ENCODE results near the gene SLC6A6.
"Not testable (repeated sequence)": the region's sequence is repeated elsewhere in the genome, so short reads cannot be mapped to it uniquely, and the experiment has no call there.

The SLC6A6 gene

DNA sequence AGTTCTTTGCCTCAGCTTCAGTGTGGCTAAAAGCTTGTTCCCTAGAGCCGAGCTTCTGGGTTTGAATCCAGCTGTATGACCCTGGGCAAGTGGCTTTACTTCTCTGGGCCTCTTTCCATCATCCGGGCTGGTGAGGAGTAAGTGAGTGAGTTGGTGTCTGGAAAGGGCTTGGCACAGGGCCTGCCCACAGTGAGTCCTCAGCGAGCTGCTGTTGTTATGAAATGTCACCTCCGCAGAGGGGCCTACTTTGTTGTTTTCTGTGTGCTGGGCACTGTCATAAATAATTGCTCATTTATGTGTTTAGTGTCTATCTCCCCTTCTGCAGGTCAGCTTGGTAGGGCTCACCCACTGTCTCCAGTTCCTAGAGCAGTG lies 31.7 kb downstream of the SLC6A6 start:
- Histone ChIP-seq H3K27me3 (ENCODE audit: control insufficient read depth, insufficient read depth, low read length) (no peaks in the 10 kb centered on the region), H3K4me1 (ENCODE audit: control insufficient read depth, insufficient read depth, low read length) (peaks cover 55% of the 10 kb centered on the region), H3K9ac (ENCODE audit: low read depth, low read length) (no peak overlapping the region), H3K4me3 (ENCODE audit: low read length) (no peak overlapping the region), H3K9me3 (replicated peaks; ENCODE audit: low read length) (no peaks in the 10 kb centered on the region), H3K4me2 (ENCODE audit: low read length) (peak overlapping the region; percentile 12), H3K36me3 (ENCODE audit: insufficient read depth, low read length) (no peaks in the 10 kb centered on the region)

DNA sequence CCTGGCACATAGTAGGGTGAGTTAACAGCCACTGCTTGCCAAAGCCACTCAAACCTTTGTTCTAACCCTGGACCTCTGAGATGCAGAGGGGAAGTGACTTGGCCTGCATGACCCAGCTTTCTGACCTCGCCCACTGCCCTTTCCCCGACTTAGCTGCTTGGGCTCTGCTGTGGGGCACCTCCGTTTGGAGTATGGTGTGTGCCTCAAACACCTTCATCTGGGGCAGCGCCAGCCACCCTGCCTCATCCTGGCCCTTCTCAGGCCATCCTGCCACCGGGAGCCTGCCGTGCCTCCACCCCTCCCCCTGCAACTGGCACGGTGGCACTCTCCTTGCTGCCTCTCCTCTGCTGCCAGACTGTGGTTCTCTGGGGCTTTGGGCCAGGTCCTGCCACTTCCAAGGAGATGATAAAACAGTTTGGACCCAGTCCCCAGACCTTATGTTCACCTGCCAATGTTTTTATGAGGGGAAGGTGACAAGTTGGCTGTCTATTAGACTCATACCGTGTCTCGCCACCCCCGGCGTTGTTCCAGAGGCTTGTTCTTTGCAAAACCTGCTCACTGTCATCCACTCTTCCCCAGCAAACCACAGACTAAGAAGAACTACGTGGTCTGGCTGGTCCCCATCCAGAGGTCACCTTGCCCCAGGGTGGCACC lies 32.2 kb downstream of the SLC6A6 start:
- Histone ChIP-seq H3K9ac (ENCODE audit: low read depth, low read length) (no peak overlapping the region), H3K4me2 (ENCODE audit: low read length) (peak overlapping the region; percentile 12), H3K4me3 (ENCODE audit: low read length) (no peak overlapping the region), H3K9me3 (replicated peaks; ENCODE audit: low read length) (no peaks in the 10 kb centered on the region), H3K4me1 (ENCODE audit: control insufficient read depth, insufficient read depth, low read length) (peaks cover 58% of the 10 kb centered on the region), H3K36me3 (ENCODE audit: insufficient read depth, low read length) (no peaks in the 10 kb centered on the region), H3K27me3 (ENCODE audit: control insufficient read depth, insufficient read depth, low read length) (no peaks in the 10 kb centered on the region)

DNA sequence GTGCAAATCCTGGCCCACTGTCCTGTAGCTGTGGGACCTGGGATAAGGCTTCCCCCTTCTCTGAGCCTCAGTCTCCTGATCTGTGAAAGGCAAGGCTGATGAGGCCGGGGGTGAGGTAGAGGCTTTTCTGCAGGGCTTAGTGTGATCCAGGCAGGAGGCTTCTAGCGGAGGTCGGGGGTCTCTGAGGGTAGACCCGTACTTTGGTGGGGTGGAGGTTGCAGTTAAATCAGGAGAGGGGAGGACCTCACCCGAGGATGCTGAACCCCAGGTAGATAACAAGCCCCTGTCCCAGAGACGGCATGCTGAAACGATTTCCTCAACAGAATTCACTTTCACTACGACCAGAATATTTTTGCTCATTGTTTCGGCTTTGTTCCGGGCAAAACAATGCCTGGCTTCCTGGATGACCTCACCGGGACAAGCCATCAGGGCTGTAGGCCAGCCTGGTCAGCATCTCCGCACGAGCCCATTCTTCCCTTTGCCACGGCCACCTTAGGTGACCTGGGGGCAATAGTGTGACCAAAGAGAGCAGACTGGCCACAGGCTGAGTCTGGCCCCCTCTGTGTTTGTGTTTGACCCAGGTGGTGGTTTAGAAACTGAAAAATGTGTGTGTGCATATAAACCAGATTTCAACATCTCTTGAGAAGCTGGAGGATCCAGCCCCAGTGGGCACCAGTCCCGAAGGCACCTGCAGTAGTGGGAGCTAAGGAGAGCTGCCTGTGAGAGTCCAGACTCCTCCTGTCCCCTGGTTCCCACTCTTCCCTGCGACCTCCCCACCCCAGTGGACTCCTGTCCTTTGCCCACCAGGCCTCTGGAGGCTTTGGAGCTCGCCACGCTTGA lies 33.0 kb downstream of the SLC6A6 start:
- Histone ChIP-seq H3K27me3 (ENCODE audit: control insufficient read depth, insufficient read depth, low read length) (no peaks in the 10 kb centered on the region), H3K9ac (ENCODE audit: low read depth, low read length) (no peak overlapping the region), H3K36me3 (ENCODE audit: insufficient read depth, low read length) (no peaks in the 10 kb centered on the region), H3K4me3 (ENCODE audit: low read length) (no peak overlapping the region), H3K4me2 (ENCODE audit: low read length) (peak overlapping the region; percentile 12), H3K9me3 (replicated peaks; ENCODE audit: low read length) (no peaks in the 10 kb centered on the region), H3K4me1 (ENCODE audit: control insufficient read depth, insufficient read depth, low read length) (peaks cover 66% of the 10 kb centered on the region)

DNA sequence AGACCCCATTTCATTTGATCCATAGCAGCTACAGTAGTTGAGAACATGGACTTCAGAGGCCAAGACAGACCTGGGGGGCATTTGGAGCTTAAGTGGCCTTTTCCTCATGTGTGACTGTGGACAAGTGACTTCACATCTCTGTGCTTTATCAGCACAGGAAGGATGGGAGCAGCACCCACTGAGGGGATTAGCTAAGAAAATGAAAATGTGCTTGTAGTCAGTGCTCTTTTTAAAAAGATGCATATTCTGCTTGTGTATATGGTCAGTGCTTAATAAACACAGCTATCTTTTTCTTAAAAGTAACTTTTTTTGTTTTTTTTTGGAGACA lies 34.5 kb downstream of the SLC6A6 start:
- no peaks in the 10 kb centered on the region for H3K9me3 ChIP-seq (replicated peaks; ENCODE audit: low read length)
- no peak overlapping the region for H3K4me2 ChIP-seq (ENCODE audit: low read length)
- H3K4me1 ChIP-seq (ENCODE audit: control insufficient read depth, insufficient read depth, low read length): peaks cover 72% of the 10 kb centered on the region
- no peak overlapping the region for H3K9ac ChIP-seq (ENCODE audit: low read depth, low read length)
- H3K36me3 ChIP-seq (ENCODE audit: insufficient read depth, low read length): no peaks in the 10 kb centered on the region
- no peaks in the 10 kb centered on the region for H3K27me3 ChIP-seq (ENCODE audit: control insufficient read depth, insufficient read depth, low read length)
- no peak overlapping the region for H3K4me3 ChIP-seq (ENCODE audit: low read length)

DNA sequence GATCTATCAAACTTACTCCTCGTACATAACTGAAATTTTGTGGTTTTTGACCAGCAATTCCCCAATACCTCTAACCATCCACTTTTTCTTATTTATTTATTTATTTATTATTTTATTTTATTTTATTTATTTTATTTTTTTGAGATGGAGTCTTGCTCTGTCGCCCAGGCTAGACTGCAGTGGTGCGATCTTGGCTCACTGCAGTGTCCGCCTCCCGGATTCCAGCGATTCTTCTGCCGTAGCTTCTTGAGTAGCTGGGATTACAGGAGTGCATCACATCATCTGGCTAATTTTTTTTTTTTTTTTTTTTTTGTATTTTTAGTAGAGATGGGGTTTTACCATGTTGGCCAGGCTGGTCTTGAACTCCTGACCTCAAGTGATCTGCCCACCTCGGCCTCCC lies 35.3 kb downstream of the SLC6A6 start:
- not testable (repeated sequence) for H3K4me3 ChIP-seq (ENCODE audit: low read length); H3K9ac ChIP-seq (ENCODE audit: low read depth, low read length)
- H3K4me1 ChIP-seq (ENCODE audit: control insufficient read depth, insufficient read depth, low read length): peaks cover 66% of the 10 kb centered on the region

DNA sequence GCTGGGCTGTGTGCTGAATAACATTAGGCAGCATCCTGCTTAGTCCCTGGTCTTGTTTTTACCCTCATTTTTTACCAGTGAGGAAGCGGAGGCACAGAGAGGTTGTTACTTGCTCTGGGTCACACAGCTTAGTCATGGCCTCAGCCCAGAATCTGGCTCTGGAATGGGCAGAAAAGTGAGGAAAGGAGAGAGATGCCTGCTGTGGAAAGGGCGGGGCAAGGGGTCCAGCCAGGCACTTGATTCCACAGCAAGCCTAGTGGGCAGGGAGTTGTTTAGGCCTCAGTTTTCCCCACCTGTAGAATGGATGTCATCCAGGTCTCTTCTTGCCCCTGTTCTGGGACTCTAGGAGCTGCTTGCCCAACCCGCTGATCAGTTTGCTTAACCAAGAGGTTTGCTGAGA lies 35.9 kb downstream of the SLC6A6 start:
- Histone ChIP-seq H3K27me3 (ENCODE audit: control insufficient read depth, insufficient read depth, low read length) (no peaks in the 10 kb centered on the region), H3K36me3 (ENCODE audit: insufficient read depth, low read length) (no peaks in the 10 kb centered on the region), H3K4me3 (ENCODE audit: low read length) (no peak overlapping the region), H3K9ac (ENCODE audit: low read depth, low read length) (no peak overlapping the region), H3K9me3 (replicated peaks; ENCODE audit: low read length) (no peaks in the 10 kb centered on the region), H3K4me2 (ENCODE audit: low read length) (no peak overlapping the region), H3K4me1 (ENCODE audit: control insufficient read depth, insufficient read depth, low read length) (peaks cover 60% of the 10 kb centered on the region)

More for the DNA sequence above, 35.3 kb downstream of the SLC6A6 start:
- not testable (repeated sequence) for H3K36me3 ChIP-seq (ENCODE audit: insufficient read depth, low read length); H3K9me3 ChIP-seq (replicated peaks; ENCODE audit: low read length); H3K27me3 ChIP-seq (ENCODE audit: control insufficient read depth, insufficient read depth, low read length); H3K4me2 ChIP-seq (ENCODE audit: low read length)

DNA sequence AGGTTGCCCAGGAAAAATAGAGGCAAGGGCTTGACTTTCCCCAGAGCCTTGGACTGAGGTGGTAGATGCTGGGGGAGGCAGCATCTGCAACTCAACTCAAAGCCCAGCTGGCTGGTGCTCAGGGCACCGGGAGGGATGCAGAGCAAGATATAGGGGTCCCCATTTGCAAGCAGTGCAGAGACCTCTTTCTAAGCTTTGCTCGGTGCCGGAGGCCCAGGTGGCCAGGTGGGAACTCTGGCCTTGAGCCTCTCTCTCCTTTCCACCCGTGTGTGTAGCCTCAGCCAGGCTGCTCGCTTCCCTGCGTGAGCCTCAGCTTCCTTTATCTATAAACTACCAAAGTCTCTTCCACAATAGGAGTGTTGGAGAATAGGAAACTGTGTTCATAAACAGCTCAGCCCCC lies 36.5 kb downstream of the SLC6A6 start:
- H3K4me3 ChIP-seq (ENCODE audit: low read length): no peak overlapping the region
- H3K27me3 ChIP-seq (ENCODE audit: control insufficient read depth, insufficient read depth, low read length): no peaks in the 10 kb centered on the region
- peak overlapping the region; percentile 16 for H3K4me2 ChIP-seq (ENCODE audit: low read length)
- no peaks in the 10 kb centered on the region for H3K9me3 ChIP-seq (replicated peaks; ENCODE audit: low read length)
- peaks cover 54% of the 10 kb centered on the region for H3K4me1 ChIP-seq (ENCODE audit: control insufficient read depth, insufficient read depth, low read length)
- H3K36me3 ChIP-seq (ENCODE audit: insufficient read depth, low read length): no peaks in the 10 kb centered on the region
- H3K9ac ChIP-seq (ENCODE audit: low read depth, low read length): no peak overlapping the region

DNA sequence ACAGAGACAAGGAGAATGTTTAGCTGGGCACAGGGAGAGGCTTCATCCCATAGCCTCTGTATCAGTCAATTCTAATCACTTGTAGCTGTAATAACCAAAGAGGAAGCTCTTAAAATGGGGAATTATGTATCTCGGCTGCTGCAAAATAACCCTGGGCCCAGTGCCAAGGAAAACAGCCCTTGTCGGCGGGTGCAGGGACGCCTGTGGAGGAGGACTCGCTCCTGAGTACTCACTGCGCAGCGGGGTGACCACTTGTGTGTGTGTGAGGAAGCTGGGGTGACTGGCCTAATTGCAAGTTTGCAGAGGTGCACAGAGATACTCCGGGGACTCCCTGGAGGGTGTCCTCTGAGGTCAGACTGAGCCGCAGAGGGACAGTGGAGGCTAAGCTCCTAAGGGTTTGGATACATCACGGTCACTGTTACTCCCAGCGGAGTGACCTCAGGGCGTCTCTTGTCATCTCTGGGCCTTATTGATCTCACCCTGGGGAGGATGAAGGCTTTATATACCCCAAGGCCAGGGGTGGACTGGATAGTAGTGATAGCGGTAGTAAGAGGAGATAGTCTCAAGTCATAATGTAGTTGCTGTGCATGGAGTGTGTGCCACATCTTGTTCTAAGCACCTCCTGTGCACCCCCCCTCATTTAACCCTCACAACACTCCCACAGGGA lies 37.2 kb downstream of the SLC6A6 start:
- peaks cover 47% of the 10 kb centered on the region for H3K4me1 ChIP-seq (ENCODE audit: control insufficient read depth, insufficient read depth, low read length)

DNA sequence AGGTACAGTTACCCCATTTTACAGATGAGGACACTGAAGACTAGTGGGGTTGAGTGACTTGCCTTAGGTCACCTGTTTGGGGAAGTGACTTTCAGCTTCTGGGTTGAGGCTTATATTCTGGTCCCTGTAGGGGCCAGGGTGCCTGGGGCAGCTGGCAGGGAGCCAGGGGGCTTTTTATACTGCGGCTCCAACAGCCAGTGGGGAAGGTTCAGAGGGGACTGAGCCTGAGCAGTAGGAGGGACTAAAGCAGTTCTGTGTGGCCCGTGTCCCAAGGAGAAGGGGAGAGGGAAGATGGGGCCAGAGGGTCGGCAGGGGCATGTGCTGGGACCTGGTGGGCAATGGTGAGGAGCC lies 37.7 kb downstream of the SLC6A6 start:
- Histone ChIP-seq H3K4me1 (ENCODE audit: control insufficient read depth, insufficient read depth, low read length) (peaks cover 42% of the 10 kb centered on the region), H3K9ac (ENCODE audit: low read depth, low read length) (no peak overlapping the region), H3K4me2 (ENCODE audit: low read length) (no peak overlapping the region), H3K36me3 (ENCODE audit: insufficient read depth, low read length) (no peaks in the 10 kb centered on the region), H3K27me3 (ENCODE audit: control insufficient read depth, insufficient read depth, low read length) (no peaks in the 10 kb centered on the region), H3K9me3 (replicated peaks; ENCODE audit: low read length) (no peaks in the 10 kb centered on the region), H3K4me3 (ENCODE audit: low read length) (no peak overlapping the region)

More for the DNA sequence above, 37.2 kb downstream of the SLC6A6 start:
- Histone ChIP-seq H3K9me3 (replicated peaks; ENCODE audit: low read length) (no peaks in the 10 kb centered on the region), H3K4me2 (ENCODE audit: low read length) (peak overlapping the region; percentile 16), H3K27me3 (ENCODE audit: control insufficient read depth, insufficient read depth, low read length) (no peaks in the 10 kb centered on the region), H3K9ac (ENCODE audit: low read depth, low read length) (no peak overlapping the region), H3K36me3 (ENCODE audit: insufficient read depth, low read length) (no peaks in the 10 kb centered on the region), H3K4me3 (ENCODE audit: low read length) (no peak overlapping the region)

DNA sequence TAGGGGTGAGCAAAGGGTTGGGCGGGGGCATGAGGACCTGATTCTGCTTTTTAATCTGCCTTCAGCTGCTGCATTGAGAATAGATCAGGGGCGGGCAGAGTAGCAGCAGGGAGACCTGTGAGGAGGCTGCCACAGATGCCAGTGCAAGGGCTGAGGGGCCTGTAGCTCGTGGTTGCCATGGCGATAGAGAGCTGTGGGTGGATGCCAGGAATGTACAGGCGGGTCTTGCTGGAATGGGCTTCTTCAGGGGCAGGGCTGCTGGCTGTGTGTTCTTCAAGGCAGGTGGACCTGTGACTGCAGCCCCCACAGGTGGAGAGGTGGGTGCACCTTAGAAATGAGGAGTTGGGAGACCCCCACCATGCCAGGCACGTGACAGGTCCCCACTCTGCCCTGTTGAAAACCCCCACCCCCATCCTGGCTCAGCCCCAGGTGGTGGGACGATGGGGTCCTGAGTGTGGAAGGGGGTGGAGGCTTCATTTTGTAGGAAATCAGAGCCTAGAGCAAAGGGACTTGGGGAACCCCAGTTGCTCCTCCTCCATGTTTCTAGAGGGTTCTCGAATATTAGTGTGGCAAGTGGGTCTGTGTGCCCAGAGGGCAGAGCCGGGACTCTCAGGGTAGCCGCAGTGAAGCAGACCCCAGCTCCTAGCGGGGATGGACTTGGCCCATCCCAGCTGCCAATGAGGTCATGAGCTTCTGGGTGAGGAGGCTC lies 38.3 kb downstream of the SLC6A6 start:
- Histone ChIP-seq H3K9ac (ENCODE audit: low read depth, low read length) (no peak overlapping the region), H3K4me2 (ENCODE audit: low read length) (no peak overlapping the region), H3K4me1 (ENCODE audit: control insufficient read depth, insufficient read depth, low read length) (peaks cover 37% of the 10 kb centered on the region), H3K4me3 (ENCODE audit: low read length) (no peak overlapping the region), H3K36me3 (ENCODE audit: insufficient read depth, low read length) (peaks cover 3% of the 10 kb centered on the region), H3K27me3 (ENCODE audit: control insufficient read depth, insufficient read depth, low read length) (no peaks in the 10 kb centered on the region), H3K9me3 (replicated peaks; ENCODE audit: low read length) (no peaks in the 10 kb centered on the region)

DNA sequence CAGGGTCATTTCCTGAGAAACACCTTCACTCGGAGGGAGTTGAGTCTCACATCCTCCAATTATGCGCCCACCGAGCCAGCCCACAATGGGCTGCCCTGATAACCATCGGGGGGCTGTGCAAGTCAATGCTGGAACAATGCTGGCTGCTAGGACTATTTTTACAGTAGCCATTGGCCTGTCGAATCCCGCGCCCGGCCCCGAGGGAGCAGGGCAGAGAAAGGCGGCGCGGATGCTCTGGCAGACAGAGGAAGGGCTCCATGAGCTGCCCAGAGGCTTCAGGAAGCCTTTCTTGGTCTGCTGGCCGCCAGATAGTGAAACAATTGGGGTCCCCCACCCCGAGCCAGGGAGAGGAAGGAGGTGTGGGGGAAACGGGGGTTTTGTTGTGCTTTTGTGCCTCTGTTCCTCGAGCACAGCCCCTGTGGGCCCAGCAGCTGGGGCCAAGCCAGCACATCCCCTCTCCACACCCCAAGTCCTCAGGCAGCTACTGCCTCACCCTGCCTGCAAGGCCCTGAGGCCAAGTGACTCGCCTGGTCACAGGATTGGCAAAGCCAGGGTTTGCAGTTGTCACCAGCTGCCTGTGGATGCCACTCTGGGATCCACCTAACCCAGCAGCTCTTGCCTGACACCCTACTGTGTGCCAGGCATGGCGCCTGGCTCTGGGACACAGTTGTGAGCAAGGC lies 39.0 kb downstream of the SLC6A6 start:
- peaks cover 10% of the 10 kb centered on the region for H3K36me3 ChIP-seq (ENCODE audit: insufficient read depth, low read length)
- H3K4me1 ChIP-seq (ENCODE audit: control insufficient read depth, insufficient read depth, low read length): peaks cover 37% of the 10 kb centered on the region
- H3K9me3 ChIP-seq (replicated peaks; ENCODE audit: low read length): no peaks in the 10 kb centered on the region
- no peak overlapping the region for H3K9ac ChIP-seq (ENCODE audit: low read depth, low read length)
- no peak overlapping the region for H3K4me3 ChIP-seq (ENCODE audit: low read length)
- H3K4me2 ChIP-seq (ENCODE audit: low read length): no peak overlapping the region
- no peaks in the 10 kb centered on the region for H3K27me3 ChIP-seq (ENCODE audit: control insufficient read depth, insufficient read depth, low read length)

Data from skeletal muscle satellite cell (primary cell).